ENCODE data around the gene MRTFA.
"Not testable (repeated sequence)": the region's sequence is repeated elsewhere in the genome, so short reads cannot be mapped to it uniquely, and the experiment has no call there.

The MRTFA gene

GRCh38 chr22:40507491-40507890, 129.0 kb downstream of the MRTFA start:
- in situ Hi-C loops (cut with MboI; ENCODE audit: low pct_unique_long_range_greater_than_20kb, low sequenced_read_pairs, unreplicated experiment) = no loop called here
- no peak for DNase-seq (ENCODE audit: low spot score)
- no peak for TF ChIP-seq CTCF (IDR thresholded peaks at IDR 0.05; ENCODE audit: extremely low read depth, insufficient read depth, missing control alignments)

- in situ Hi-C loops (cut with MboI; ENCODE audit: low pct_unique_long_range_greater_than_20kb, low sequenced_read_pairs, unreplicated experiment) = no loop called here
- no peak for DNase-seq (ENCODE audit: low spot score)
- TF ChIP-seq CTCF (IDR thresholded peaks at IDR 0.05; ENCODE audit: extremely low read depth, insufficient read depth, missing control alignments) = no peak
Observed at GRCh38 chr22:40506762-40507161, 129.8 kb downstream of the MRTFA start.

- in situ Hi-C loops (cut with MboI; ENCODE audit: low pct_unique_long_range_greater_than_20kb, low sequenced_read_pairs, unreplicated experiment) = no loop called here
- TF ChIP-seq CTCF (IDR thresholded peaks at IDR 0.05; ENCODE audit: extremely low read depth, insufficient read depth, missing control alignments) = no peak
- DNase-seq (ENCODE audit: low spot score) = peak; percentile 40
Observed at GRCh38 chr22:40504285-40505249, 132.0 kb downstream of the MRTFA start.

- in situ Hi-C loops (cut with MboI; ENCODE audit: low pct_unique_long_range_greater_than_20kb, low sequenced_read_pairs, unreplicated experiment) = no loop called here
- no peak for TF ChIP-seq CTCF (IDR thresholded peaks at IDR 0.05; ENCODE audit: extremely low read depth, insufficient read depth, missing control alignments)
- DNase-seq (ENCODE audit: low spot score) = no peak
Observed at GRCh38 chr22:40502919-40503318, 133.6 kb downstream of the MRTFA start.

- in situ Hi-C loops (cut with MboI; ENCODE audit: low pct_unique_long_range_greater_than_20kb, low sequenced_read_pairs, unreplicated experiment); DNase-seq (ENCODE audit: low spot score): not testable (repeated sequence)
Observed at GRCh38 chr22:40500465-40500786, 136.1 kb downstream of the MRTFA start.

GRCh38 chr22:40499209-40499623, 137.3 kb downstream of the MRTFA start:
- no peak for TF ChIP-seq CTCF (IDR thresholded peaks at IDR 0.05; ENCODE audit: extremely low read depth, insufficient read depth, missing control alignments)
- in situ Hi-C loops (cut with MboI; ENCODE audit: low pct_unique_long_range_greater_than_20kb, low sequenced_read_pairs, unreplicated experiment) = no loop called here
- DNase-seq (ENCODE audit: low spot score) = peak; percentile 43

- peak; percentile 28 for DNase-seq (ENCODE audit: low spot score)
- in situ Hi-C loops (cut with MboI; ENCODE audit: low pct_unique_long_range_greater_than_20kb, low sequenced_read_pairs, unreplicated experiment) = no loop called here
- TF ChIP-seq CTCF (IDR thresholded peaks at IDR 0.05; ENCODE audit: extremely low read depth, insufficient read depth, missing control alignments) = no peak
Observed at GRCh38 chr22:40498420-40499208, 137.9 kb downstream of the MRTFA start.
